ENCODE results near the gene ISLR. TPM values are rescaled to one million over a fixed set of nuclear protein-coding genes. Genes with fewer than 3 reads are reported as not detected.

The ISLR gene
- polyA plus RNA-seq, 1 donor (not counting 4 experiments of a cell fraction or from before 2014, with no cell fraction given) = not detected

- Histone ChIP-seq H4K20me1 (ENCODE audit: control insufficient read depth, extremely low read depth, insufficient read depth, low read length) (no peaks in the 10 kb centered on the region), H3K79me2 (ENCODE audit: control insufficient read depth, insufficient read depth, low read length) (no peaks in the 10 kb centered on the region), H3K9ac (ENCODE audit: control insufficient read depth, extremely low read depth, insufficient read depth, low read length) (no peak overlapping the region), H3K36me3 (ENCODE audit: control insufficient read depth in 2 of 2, extremely low read depth in 1 of 2, insufficient read depth in 2 of 2, low read length in 2 of 2) (no peaks in the 10 kb centered on the region), H3K4me1 (ENCODE audit: control insufficient read depth, extremely low read depth, insufficient read depth, low read length) (peaks cover 24% of the 10 kb centered on the region), H3K9me3 (ENCODE audit: control insufficient read depth, low read depth, low read length) (no peaks in the 10 kb centered on the region), H3K4me2 (ENCODE audit: control insufficient read depth, extremely low read depth, insufficient read depth, low read depth, low read length) (peak overlapping the region; percentile 27), H3K27me3 (ENCODE audit: control insufficient read depth, extremely low read depth, insufficient read depth, low read length) (no peaks in the 10 kb centered on the region), H2AFZ (ENCODE audit: control insufficient read depth, low read length) (no peak overlapping the region), H3K9me1 (ENCODE audit: control insufficient read depth, extremely low read depth, insufficient read depth, low read length) (peaks cover 4% of the 10 kb centered on the region), H3K4me3 (ENCODE audit: control insufficient read depth in 2 of 3, extremely low read depth in 1 of 3, insufficient read depth in 2 of 3, low read depth in 1 of 3, low read length in 3 of 3) (no peak overlapping the region), H3K27ac (ENCODE audit: control insufficient read depth, insufficient read depth, low read length) (peak overlapping the region; percentile 3)
- DNase-seq (ENCODE audit: low read depth, low spot score) = no peak
- no peak for TF ChIP-seq EZH2 (IDR thresholded peaks at IDR 0.05; ENCODE audit: low read length)
- TF ChIP-seq, protein P1, sequence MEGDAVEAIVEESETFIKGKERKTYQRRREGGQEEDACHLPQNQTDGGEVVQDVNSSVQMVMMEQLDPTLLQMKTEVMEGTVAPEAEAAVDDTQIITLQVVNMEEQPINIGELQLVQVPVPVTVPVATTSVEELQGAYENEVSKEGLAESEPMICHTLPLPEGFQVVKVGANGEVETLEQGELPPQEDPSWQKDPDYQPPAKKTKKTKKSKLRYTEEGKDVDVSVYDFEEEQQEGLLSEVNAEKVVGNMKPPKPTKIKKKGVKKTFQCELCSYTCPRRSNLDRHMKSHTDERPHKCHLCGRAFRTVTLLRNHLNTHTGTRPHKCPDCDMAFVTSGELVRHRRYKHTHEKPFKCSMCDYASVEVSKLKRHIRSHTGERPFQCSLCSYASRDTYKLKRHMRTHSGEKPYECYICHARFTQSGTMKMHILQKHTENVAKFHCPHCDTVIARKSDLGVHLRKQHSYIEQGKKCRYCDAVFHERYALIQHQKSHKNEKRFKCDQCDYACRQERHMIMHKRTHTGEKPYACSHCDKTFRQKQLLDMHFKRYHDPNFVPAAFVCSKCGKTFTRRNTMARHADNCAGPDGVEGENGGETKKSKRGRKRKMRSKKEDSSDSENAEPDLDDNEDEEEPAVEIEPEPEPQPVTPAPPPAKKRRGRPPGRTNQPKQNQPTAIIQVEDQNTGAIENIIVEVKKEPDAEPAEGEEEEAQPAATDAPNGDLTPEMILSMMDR (optimal IDR thresholded peaks at IDR 0.05 in 1 of 3, IDR thresholded peaks at IDR 0.05 in 1 of 3, conservative IDR thresholded peaks at IDR 0.05 in 1 of 3; ENCODE audit: extremely low read depth in 1 of 3, insufficient read depth in 2 of 3, low read length in 3 of 3) = no peak
- dilution Hi-C loops (cut with MboI; ENCODE audit: extremely low pct_ligation_motif_present, low sequenced_read_pairs) = no loop called here
- no peak for FAIRE-seq
Observed at GRCh38 chr15:74193905-74194304, 20.4 kb downstream of the ISLR start.

- H3K4me2 ChIP-seq (ENCODE audit: control insufficient read depth, extremely low read depth, insufficient read depth, low read depth, low read length) = no peak overlapping the region
- no peaks in the 10 kb centered on the region for H3K27me3 ChIP-seq (ENCODE audit: control insufficient read depth, extremely low read depth, insufficient read depth, low read length)
- H3K4me3 ChIP-seq (ENCODE audit: control insufficient read depth in 2 of 3, extremely low read depth in 1 of 3, insufficient read depth in 2 of 3, low read depth in 1 of 3, low read length in 3 of 3) = no peak overlapping the region
- H3K79me2 ChIP-seq (ENCODE audit: control insufficient read depth, insufficient read depth, low read length) = no peaks in the 10 kb centered on the region
- no peak for FAIRE-seq
- no peaks in the 10 kb centered on the region for H3K36me3 ChIP-seq (ENCODE audit: control insufficient read depth in 2 of 2, extremely low read depth in 1 of 2, insufficient read depth in 2 of 2, low read length in 2 of 2)
- no peaks in the 10 kb centered on the region for H4K20me1 ChIP-seq (ENCODE audit: control insufficient read depth, extremely low read depth, insufficient read depth, low read length)
- H3K9ac ChIP-seq (ENCODE audit: control insufficient read depth, extremely low read depth, insufficient read depth, low read length) = no peak overlapping the region
- no peak overlapping the region for H2AFZ ChIP-seq (ENCODE audit: control insufficient read depth, low read length)
- dilution Hi-C loops (cut with MboI; ENCODE audit: extremely low pct_ligation_motif_present, low sequenced_read_pairs) = no loop called here
- H3K4me1 ChIP-seq (ENCODE audit: control insufficient read depth, extremely low read depth, insufficient read depth, low read length) = peaks cover 24% of the 10 kb centered on the region
- H3K9me1 ChIP-seq (ENCODE audit: control insufficient read depth, extremely low read depth, insufficient read depth, low read length) = peaks cover 4% of the 10 kb centered on the region
- no peak for TF ChIP-seq EZH2 (IDR thresholded peaks at IDR 0.05; ENCODE audit: low read length)
- TF ChIP-seq, protein P1 (optimal IDR thresholded peaks at IDR 0.05 in 1 of 3, IDR thresholded peaks at IDR 0.05 in 1 of 3, conservative IDR thresholded peaks at IDR 0.05 in 1 of 3; ENCODE audit: extremely low read depth in 1 of 3, insufficient read depth in 2 of 3, low read length in 3 of 3) = no peak
- H3K9me3 ChIP-seq (ENCODE audit: control insufficient read depth, low read depth, low read length) = no peaks in the 10 kb centered on the region
- H3K27ac ChIP-seq (ENCODE audit: control insufficient read depth, insufficient read depth, low read length) = no peak overlapping the region
- no peak for DNase-seq (ENCODE audit: low read depth, low spot score)
Observed at GRCh38 chr15:74194572-74195559, 21.4 kb downstream of the ISLR start.

Data from keratinocyte (primary cell).